ENCODE measurements around the gene DHODH.

- TF ChIP-seq CTCF (IDR thresholded peaks at IDR 0.05; ENCODE audit: low read depth, low read length, missing input control) (no peak), ZBTB33 (IDR thresholded peaks at IDR 0.05) (no peak), TAF1 (conservative IDR thresholded peaks at IDR 0.05) (peak; percentile 68), MAX (IDR thresholded peaks at IDR 0.05) (peak; percentile 86), JUND (IDR thresholded peaks at IDR 0.05) (peak in 1 of 2 donors; percentile 60), YY1 (IDR thresholded peaks at IDR 0.05) (peak; percentile 96), REST (IDR thresholded peaks at IDR 0.05) (peak; percentile 72), HNF4A (conservative IDR thresholded peaks at IDR 0.05) (peak in 1 of 2 donors; percentile 29), SP1 (IDR thresholded peaks at IDR 0.05) (peak; percentile 90)
These were observed at the start of gene DHODH for GRCh38 chr16:72008424-72009216.

Measured in liver (tissue), 3 donors.